GM12878 (cell line): Measurements from ENCODE around the gene OTOG. TPM values are rescaled to one million over a fixed set of nuclear protein-coding genes. Genes with fewer than 3 reads are reported as not detected.
A peak's percentile ranks its signal among the peaks of the same experiment; 100 is the strongest.

ENCODE experiments used
- ATAC-seq: fragments of 200-7000 bp; cut with Tn5 transposase; 3 replicates; pipeline ENCODE4 v1.9.1; 2020; ENCODE audit warnings: mild to moderate bottlenecking, moderate library complexity
- BruUV-seq: library from RNA; stranded (reverse); fragments of 400-500 nt; replicated peaks from 2 replicates; lab custom pipeline; 2021; lab: Mats Ljungman, UMichigan
- CTCF ChIA-PET: fragments of 300-600 bp; sonication (Branson Sonifier 250); formaldehyde crosslinking; extraction: SDS; loops from one replicate; lab custom pipeline; 2021; ENCODE audit warnings: inconsistent platforms; lab: Yijun Ruan, JAX
- POLR2A ChIA-PET: fragments of 350-600 bp; formaldehyde crosslinking; extraction: SDS; loops from one replicate; lab custom pipeline; 2021; ENCODE audit warnings: inconsistent platforms; lab: Charles Lee
- RAD21 ChIA-PET: fragments of 300-600 bp; sonication (Branson Sonifier 250); formaldehyde crosslinking; loops from one replicate; lab custom pipeline; 2023; ENCODE audit warnings: antibody characterized with exemption; ENCODE audit not compliant: unreplicated experiment; lab: Charles Lee
- SMC1A ChIA-PET: fragments of 300-600 bp; sonication (Branson Sonifier 250); formaldehyde crosslinking; loops from one replicate; lab custom pipeline; 2023; ENCODE audit not compliant: unreplicated experiment, uncharacterized antibody; lab: Charles Lee
- DNase-seq: peaks from one replicate; pipeline ENCODE4 v3.0.0-alpha.2; 2011; ENCODE audit warnings: low read depth, low spot score
- FAIRE-seq: peaks from 3 replicates; lab custom pipeline; 2011; peaks lifted over from hg19 to GRCh38; lab: Jason Lieb, UNC
- H2AFZ ChIP-seq: 2 replicates; pipeline ENCODE4 v1.6.0; 2011; ENCODE audit warnings: low read depth, low read length, control low read depth; ENCODE audit not compliant: control insufficient read depth
- H3K27ac ChIP-seq: 2 replicates; pipeline ENCODE4 v1.5.1; 2011; ENCODE audit warnings: control low read depth; ENCODE audit not compliant: control insufficient read depth, insufficient read depth
- H3K27me3 ChIP-seq, 2 experiments: replicated peaks in 1 of 2; 2 replicates each; pipeline versions ENCODE4 v1.6.0 to v1.6.1; 2011; ENCODE audit warnings: low read length in 1 of 2; ENCODE audit not compliant: control insufficient read depth in 2 of 2, insufficient read depth in 2 of 2
- H3K36me3 ChIP-seq, 2 experiments: 2 replicates each; pipeline ENCODE4 v1.5.1; 2011; ENCODE audit warnings: low read length in 1 of 2; ENCODE audit not compliant: control insufficient read depth in 2 of 2, insufficient read depth in 2 of 2
- H3K4me1 ChIP-seq: 2 replicates; pipeline ENCODE4 v1.6.1; 2011; ENCODE audit warnings: mild to moderate bottlenecking, low read length, moderate library complexity, mixed read lengths; ENCODE audit not compliant: control insufficient read depth, insufficient read depth
- H3K4me2 ChIP-seq: 2 replicates; pipeline ENCODE4 v1.6.0; 2011; ENCODE audit warnings: control low read depth; ENCODE audit not compliant: control insufficient read depth, insufficient read depth
- H3K4me3 ChIP-seq: fragments of 200-600 bp; sonication (generic); 2 replicates; pipeline ENCODE4 v1.5.1; 2016
- H3K79me2 ChIP-seq: 2 replicates; pipeline ENCODE4 v1.6.0; 2011; ENCODE audit warnings: low read length; ENCODE audit not compliant: control insufficient read depth, insufficient read depth
- H3K9ac ChIP-seq: 2 replicates; pipeline ENCODE4 v1.8.0; 2011; ENCODE audit warnings: low read length, control low read depth, mixed read lengths; ENCODE audit not compliant: control insufficient read depth, insufficient read depth
- H3K9me3 ChIP-seq: replicated peaks from 3 replicates; pipeline ENCODE4 v1.5.1; 2011; ENCODE audit warnings: mild to moderate bottlenecking, low read length; ENCODE audit not compliant: control insufficient read depth, insufficient read depth
- H4K20me1 ChIP-seq: 2 replicates; pipeline ENCODE4 v1.6.0; 2011; ENCODE audit not compliant: control insufficient read depth, insufficient read depth
- CREM ChIP-seq: IDR thresholded peaks from 2 replicates; pipeline ENCODE4 v1.6.1; 2014; ENCODE audit warnings: antibody characterized with exemption, low read depth
- HCFC1 ChIP-seq: fragments of 150-350 bp; IDR thresholded peaks from 2 replicates; pipeline ENCODE4 v1.6.1; 2014; ENCODE audit warnings: low read length
- HDGF ChIP-seq: fragments of 450-650 bp; IDR thresholded peaks from 2 replicates; pipeline ENCODE4 v1.6.1; 2016; ENCODE audit warnings: antibody characterized with exemption
- HSF1 ChIP-seq: fragments of 150-350 bp; IDR thresholded peaks from 2 replicates; pipeline ENCODE4 v1.6.1; 2014; ENCODE audit warnings: mild to moderate bottlenecking, low read depth, low read length
- MAX ChIP-seq: IDR thresholded peaks from 2 replicates; pipeline ENCODE4 v1.6.1; 2012; ENCODE audit warnings: low read depth, low read length, improper control_type of control experiment
- NRF1 ChIP-seq: conservative IDR thresholded peaks from 2 replicates; pipeline ENCODE4 v1.6.1; 2011; ENCODE audit warnings: mild to moderate bottlenecking, low read depth, low read length, improper control_type of control experiment
- PAX5 ChIP-seq: IDR thresholded peaks from 2 replicates; pipeline ENCODE4 v1.6.1; 2011; ENCODE audit warnings: low read depth, low read length, borderline replicate concordance
- PKNOX1 ChIP-seq: fragments of 450-650 bp; IDR thresholded peaks from 2 replicates; pipeline ENCODE4 v1.6.1; 2016; ENCODE audit warnings: mild to moderate bottlenecking
- RAD21 ChIP-seq: IDR thresholded peaks from 2 replicates; pipeline ENCODE4 v1.6.1; 2011; ENCODE audit warnings: mild to moderate bottlenecking, low read depth, low read length, moderate library complexity; ENCODE audit not compliant: insufficient read depth
- SMC3 ChIP-seq: IDR thresholded peaks from 2 replicates; pipeline ENCODE4 v1.6.1; 2011; ENCODE audit warnings: low read length, improper control_type of control experiment, borderline replicate concordance
- SREBF1 ChIP-seq: IDR thresholded peaks from 2 replicates; pipeline ENCODE4 v1.6.1; 2012; ENCODE audit warnings: mild to moderate bottlenecking, low read length
- ZBTB4 ChIP-seq: fragments of 450-650 bp; formaldehyde crosslinking; IDR thresholded peaks from 2 replicates; pipeline ENCODE4 v1.4.0; 2022; ENCODE audit warnings: mild to moderate bottlenecking, moderate library complexity
- ZNF384 ChIP-seq: IDR thresholded peaks from 2 replicates; pipeline ENCODE4 v1.6.1; 2012; ENCODE audit warnings: low read depth, mild to moderate bottlenecking, low read length, improper control_type of control experiment, borderline replicate concordance
- WGBS: methylation state at CpG from one replicate; pipeline ENCODE4 v1.1.6; 2016; ENCODE audit warnings: low lambda C conversion rate; ENCODE audit not compliant: insufficient replicate concordance, insufficient coverage; ENCODE audit errors: missing lambda C conversion rate; 5-methylcytosine and 5-hydroxymethylcytosine counted together
- in situ Hi-C: fragments of 300-500 bp; cut with MboI; formaldehyde crosslinking; loops from 9 replicates; pipeline ENCODE4 v1.14.3; 2018; ENCODE audit warnings: mixed read lengths
- intact Hi-C: fragments of 100-400 bp; cut with micrococcal nuclease; formaldehyde crosslinking; loops from one replicate; pipeline ENCODE4 v1.14.2; 2022; ENCODE audit not compliant: unreplicated experiment
- polyA plus RNA-seq, 11 experiments: library from polyadenylated mRNA; depleted of rRNA in 4 of 11; unstranded in 6 of 11; stranded (reverse) in 5 of 11; fragments of >200 nt; fragmentation: Nextera tagmentation in 4 of 11; fragmentation: Illumina TruSeq in 1 of 11; extraction: Ambion mirVana in 4 of 11; extraction: Trizol in 1 of 11; gene quantifications; 1 replicate in 1 of 11; 2 replicates in 10 of 11; pipeline versions ENCODE4 v1.2.1 to v1.2.3, GENCODE V29; 2011 to 2016; ENCODE audit warnings: inconsistent platforms in 2 of 11, missing spikeins in 2 of 11, low read depth in 1 of 11
- total RNA-seq, 4 experiments: library from RNA; depleted of rRNA in 3 of 4; stranded (reverse); fragments of >200 nt in 3 of 4; fragmentation: Illumina TruSeq in 1 of 4; extraction: Trizol in 1 of 4; gene quantifications; 2 replicates each; pipeline versions ENCODE4 v1.2.1 to v1.2.3, GENCODE V29; 2013 to 2021

Gene OTOG
- total and polyA plus RNA-seq, 10 of the 15 experiments (the other 5 are each of a cell fraction or from before 2014, with no cell fraction given), result not detected

- TF ChIP-seq HSF1 (no peak), NRF1 (no peak), SMC3 (peak; percentile 59), SREBF1 (no peak), PAX5 (no peak), CREM (no peak), HCFC1 (no peak)
These were observed 51.8 kb downstream of the OTOG start (continued) for GRCh38 chr11:17598700-17599459.

- Histone ChIP-seq H3K79me2 (no peaks in the 10 kb centered on the region), H3K9me3 (no peaks in the 10 kb centered on the region), H3K4me2 (no peak overlapping the region), H3K36me3 (no peaks in the 10 kb centered on the region), H3K27me3 (no peaks in the 10 kb centered on the region; a peak in 1 of 4 replicates), H3K27ac (no peak overlapping the region), H2AFZ (no peak overlapping the region), H4K20me1 (no peaks in the 10 kb centered on the region), H3K4me3 (no peak overlapping the region), H3K4me1 (no peaks in the 10 kb centered on the region), H3K9ac (no peak overlapping the region)
- no TSS peak for BruUV-seq
- FAIRE-seq, result no peak
- ChIA-PET RAD21 (interaction anchor here (1.0 to 2.3 kb wide), 7 partner anchors 36 to 379 kb away, joined by 3 to 30 read pairs (median 4); no protein-coding TSS in a partner anchor), SMC1A (interaction anchor here (1.0 to 3.5 kb wide), 3 partner anchors 131 to 379 kb away, joined by 3 to 16 read pairs (median 10); no protein-coding TSS in a partner anchor), POLR2A (no interaction called here), CTCF (interaction anchor here (0.6 to 2.0 kb wide), 29 partner anchors 10 to 415 kb away, joined by 3 to 26 read pairs (median 4); no protein-coding TSS in a partner anchor)
- TF ChIP-seq ZBTB4 (CRISPR knock-in tag), result no peak
- TF ChIP-seq MAX, result no peak
- TF ChIP-seq PKNOX1, result no peak
- no peak for TF ChIP-seq ZNF384
- TF ChIP-seq RAD21, result no peak
- no peak for TF ChIP-seq HDGF
- WGBS, result 38% methylated on average over 10 of the region's 10 CpGs
- DNase-seq, result no peak
- intact Hi-C loops (loop anchor here (1.0 kb wide), 2 partner anchors 131 to 380 kb away; no protein-coding TSS in a partner anchor), in situ Hi-C loops (loop anchor here (5.0 kb wide), 1 partner anchor 378 kb away; no protein-coding TSS in a partner anchor)
- ATAC-seq, result 0 out of 3 replicates have a peak, but pooled peaks have one; percentile 11
These were observed 52.4 kb downstream of the OTOG start for GRCh38 chr11:17599460-17599925.
